T-helper 1 cell treated with Interleukin-12 subunit alpha and Interleukin-12 subunit beta and Interleukin-4 antibody, amounts not matched to agents 30 ng/mL and 1 ng/mL, for 36 hours (primary cell): ENCODE data around the gene ENHO. TPM values are rescaled to one million over a fixed set of nuclear protein-coding genes. Genes with fewer than 3 reads are reported as not detected.

Source experiments
- intact Hi-C: fragments of 100-400 bp; cut with micrococcal nuclease; formaldehyde crosslinking; loops from one replicate; pipeline ENCODE4 v1.15.1; 2024
- total RNA-seq: library from RNA; stranded (reverse); gene quantifications from 2 replicates; pipeline ENCODE4 v1.2.3, GENCODE V29; 2022

ENHO gene
- total RNA-seq, 1 donor from 2014 or later: 0.20 TPM

- intact Hi-C loops: no loop called here
Measured at GRCh38 chr9:34555936-34556525, 33.2 kb upstream of the ENHO start.

DNA sequence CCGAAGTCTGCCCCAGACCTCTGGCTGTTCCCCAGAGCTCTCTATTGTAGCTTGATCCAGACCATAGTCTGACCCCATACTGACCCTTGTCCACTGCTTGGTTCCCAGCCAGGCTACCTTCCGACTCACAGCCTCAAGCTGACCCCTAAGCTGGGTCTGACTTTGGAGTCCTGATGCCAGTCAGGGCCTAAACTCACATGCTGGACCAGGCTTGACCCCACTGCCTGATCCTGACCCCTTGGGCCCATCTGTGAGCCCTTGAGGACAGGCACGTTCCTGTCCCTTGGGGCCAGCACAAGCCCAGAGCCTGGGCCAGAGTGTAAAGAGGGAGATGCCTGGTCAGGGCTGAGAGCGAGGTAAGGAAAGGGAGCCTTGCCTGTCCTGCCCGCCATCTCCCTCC lies 32.7 kb upstream of the ENHO start:
- intact Hi-C loops: no loop called here

DNA sequence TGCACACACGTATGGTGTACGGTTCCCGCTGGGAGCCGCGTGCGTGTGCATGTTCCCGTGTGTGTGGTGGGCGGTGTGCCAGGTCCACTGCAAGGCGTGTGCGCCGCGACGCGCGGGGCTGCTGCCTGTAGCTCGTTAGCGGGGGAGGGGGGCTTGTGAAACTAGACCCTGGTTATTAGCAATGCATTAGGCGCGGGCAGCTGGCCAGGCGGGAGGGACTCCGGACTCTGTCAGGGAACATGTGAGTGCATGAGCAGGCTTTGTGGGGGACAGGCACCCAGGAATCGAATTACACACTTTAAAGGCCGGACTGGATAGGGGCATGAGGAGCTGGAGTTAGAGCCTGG lies 32.2 kb upstream of the ENHO start:
- intact Hi-C loops: no loop called here

DNA sequence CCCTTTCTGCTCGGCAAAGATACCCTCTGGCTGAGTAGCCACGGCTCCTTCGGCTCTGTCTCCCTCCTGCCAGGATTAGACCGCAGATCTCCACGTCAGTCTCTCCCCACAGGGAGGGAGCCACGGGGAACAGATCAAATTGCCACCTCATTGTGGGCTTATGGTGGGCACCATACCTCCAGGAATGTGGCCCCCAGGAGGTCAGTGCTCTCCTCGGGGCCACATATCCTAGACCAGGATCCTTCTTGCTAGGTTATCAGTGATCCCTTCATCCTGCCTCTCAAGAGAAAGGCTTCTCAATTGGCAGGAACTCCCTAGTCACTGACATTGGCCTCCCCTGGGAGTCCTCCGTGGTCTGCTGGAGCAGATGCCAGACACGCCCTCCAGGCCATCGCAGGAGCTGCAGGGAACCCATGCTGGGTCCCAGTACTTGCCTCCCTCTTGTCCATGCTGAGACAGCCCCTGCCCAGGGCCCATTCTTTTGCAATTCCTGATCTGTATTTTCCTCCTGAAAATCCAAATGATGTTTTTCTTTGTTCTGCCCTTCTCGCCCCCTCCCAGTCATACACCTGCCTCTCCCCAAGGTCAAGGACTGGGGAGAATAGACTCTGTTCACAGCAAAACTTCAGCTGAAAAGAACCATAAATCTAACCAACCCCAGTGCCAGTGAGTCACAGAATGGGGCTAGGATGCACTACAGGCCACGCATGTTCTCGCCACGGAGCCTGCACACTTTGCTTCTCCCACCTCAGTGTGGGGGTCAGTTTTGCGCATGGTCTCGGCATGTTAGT lies 31.6 kb upstream of the ENHO start:
- intact Hi-C loops: no loop called here

GRCh38 chr9:34553511-34554021 lies 30.8 kb upstream of the ENHO start:
- intact Hi-C loops: no loop called here

- intact Hi-C loops: no loop called here
Measured at GRCh38 chr9:34552986-34553385, 30.2 kb upstream of the ENHO start.

- intact Hi-C loops: no loop called here
Measured at GRCh38 chr9:34552606-34552981, 29.8 kb upstream of the ENHO start.

DNA sequence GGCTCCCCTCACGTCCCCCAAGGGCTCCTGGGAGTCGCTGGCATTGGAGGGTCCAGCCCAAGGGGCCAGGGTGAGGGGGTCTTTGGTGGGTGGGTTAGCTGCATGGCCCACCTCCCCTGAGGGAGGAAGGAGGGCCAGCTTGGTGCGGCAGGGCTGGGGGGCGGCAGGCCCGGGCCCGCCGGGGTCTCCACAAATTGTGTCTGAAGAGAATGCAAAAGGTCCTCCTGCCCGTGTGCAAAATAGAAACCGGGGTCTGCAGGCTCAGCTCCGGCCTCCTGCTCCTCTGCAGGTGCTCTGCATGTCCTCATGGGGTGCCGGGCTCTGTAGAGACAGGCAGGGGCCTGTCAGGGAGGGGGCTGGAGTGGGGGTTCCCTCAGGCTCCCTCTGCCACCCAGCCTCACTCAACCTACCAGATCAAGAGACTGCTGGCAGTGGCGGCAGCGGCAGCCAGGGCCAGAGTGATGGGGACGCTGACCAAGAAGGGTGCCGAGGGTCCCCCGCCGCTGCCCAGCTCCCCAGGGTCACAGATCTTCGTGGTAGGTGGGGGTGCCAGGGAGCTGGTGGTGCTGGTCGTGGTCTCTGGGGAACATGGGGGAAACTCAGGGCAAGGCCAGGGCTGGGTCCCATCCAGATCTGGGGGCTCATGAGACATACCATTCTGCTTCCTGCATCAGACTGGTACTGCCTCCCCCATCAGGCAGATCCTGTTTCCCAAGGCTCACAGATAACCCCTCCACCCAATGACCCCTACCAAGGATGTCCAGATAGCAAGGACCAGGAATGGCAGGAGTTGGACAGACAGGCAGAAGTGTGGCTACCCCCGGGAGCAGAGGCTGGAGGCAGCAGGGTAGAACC lies 29.2 kb upstream of the ENHO start:
- intact Hi-C loops: no loop called here

DNA sequence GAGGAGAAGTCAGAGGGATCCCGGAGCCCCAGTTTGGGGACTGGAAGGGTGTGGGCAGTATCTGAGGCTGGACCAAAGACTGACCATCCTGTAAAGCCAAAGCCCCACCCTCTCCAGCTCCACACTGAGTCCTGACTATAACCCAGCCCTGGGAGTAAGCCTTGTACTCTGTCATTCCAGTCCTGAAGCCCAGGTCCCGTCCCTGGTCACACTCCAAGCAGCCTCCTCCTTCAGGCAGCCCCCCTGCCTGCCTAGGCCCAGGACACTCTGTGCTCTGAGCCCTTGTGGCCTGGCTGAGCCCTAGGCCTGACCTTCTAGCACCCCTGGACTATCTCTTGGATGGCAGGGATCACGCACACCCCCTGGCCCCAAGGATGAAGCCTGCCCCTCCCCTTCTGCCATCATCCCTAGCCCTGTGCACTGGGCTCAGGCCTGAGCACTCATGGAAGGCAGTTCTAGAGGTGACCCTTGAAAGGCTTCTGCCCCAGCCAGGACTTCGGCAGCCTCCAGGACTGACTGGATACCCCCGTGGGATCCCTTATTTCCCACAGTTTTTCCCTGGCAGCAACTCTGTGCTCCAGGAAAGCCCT lies 28.0 kb upstream of the ENHO start:
- intact Hi-C loops: no loop called here

- intact Hi-C loops: no loop called here
Measured at GRCh38 chr9:34550016-34550680, 27.4 kb upstream of the ENHO start.

- intact Hi-C loops: no loop called here
Measured at GRCh38 chr9:34549407-34549732, 26.6 kb upstream of the ENHO start.

DNA sequence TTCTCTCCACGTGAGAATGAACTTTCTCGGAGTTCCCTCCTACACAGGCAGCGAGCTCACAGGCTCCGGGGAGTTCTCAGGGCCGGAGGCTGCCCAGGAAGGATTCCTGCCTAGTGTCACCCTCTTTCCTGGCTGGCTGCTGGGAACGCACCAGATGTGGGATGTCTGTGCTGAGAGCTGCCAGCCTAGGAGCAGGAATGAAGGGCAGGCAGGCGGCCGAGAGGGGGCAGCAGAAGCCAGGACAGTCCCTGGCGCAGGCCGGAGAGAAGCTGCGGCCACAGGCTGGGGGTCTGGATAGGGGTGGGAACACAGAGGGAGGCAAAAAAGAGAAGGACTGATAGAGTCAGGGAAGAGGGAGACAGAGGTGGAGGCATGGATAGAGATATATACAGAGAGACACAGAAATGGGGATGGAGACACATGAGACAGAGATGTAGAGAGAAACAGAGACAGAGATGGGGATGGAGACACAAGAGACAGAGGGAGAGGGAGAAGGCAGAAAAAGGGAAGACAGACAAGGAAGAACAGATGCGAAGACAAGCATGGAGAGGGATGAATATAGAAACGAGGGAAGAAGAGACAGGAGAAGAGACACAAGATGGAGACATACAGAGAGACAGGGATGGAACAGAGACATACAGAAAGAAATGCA lies 25.3 kb upstream of the ENHO start:
- intact Hi-C loops: loop anchor here (1.0 to 2.0 kb wide), 6 partner anchors 43 to 145 kb away; no protein-coding TSS in a partner anchor

GRCh38 chr9:34546834-34547827 lies 24.3 kb upstream of the ENHO start:
- intact Hi-C loops: loop anchor here (1.0 to 2.0 kb wide), 3 partner anchors 46 to 144 kb away; no protein-coding TSS in a partner anchor

GRCh38 chr9:34546102-34546833 lies 23.5 kb upstream of the ENHO start:
- intact Hi-C loops: loop anchor here (2.0 kb wide), 1 partner anchor 45 kb away; no protein-coding TSS in a partner anchor

DNA sequence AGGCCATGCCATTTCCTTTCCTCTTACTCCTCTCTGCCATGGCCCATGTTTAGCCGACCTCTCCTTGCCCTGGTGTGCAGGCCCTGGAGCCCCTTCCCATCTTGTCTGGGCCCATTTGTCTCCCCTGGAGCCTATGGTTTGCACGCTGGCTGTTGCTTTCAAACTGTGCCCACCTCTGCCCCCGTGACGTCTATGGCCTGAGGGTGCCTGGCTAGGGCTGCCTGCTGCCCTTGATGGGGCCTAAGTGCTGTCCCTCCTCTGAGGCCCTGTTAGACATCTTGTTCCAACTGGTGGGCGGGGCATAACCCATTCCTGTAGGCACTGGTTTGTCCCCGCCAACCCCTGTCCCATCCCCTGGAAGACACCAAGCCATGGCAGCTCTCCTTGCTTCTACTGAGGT lies 22.7 kb upstream of the ENHO start:
- intact Hi-C loops: no loop called here

GRCh38 chr9:34544035-34544434 lies 21.2 kb upstream of the ENHO start:
- intact Hi-C loops: loop anchor here (1.0 kb wide), 1 partner anchor 49 kb away; no protein-coding TSS in a partner anchor

DNA sequence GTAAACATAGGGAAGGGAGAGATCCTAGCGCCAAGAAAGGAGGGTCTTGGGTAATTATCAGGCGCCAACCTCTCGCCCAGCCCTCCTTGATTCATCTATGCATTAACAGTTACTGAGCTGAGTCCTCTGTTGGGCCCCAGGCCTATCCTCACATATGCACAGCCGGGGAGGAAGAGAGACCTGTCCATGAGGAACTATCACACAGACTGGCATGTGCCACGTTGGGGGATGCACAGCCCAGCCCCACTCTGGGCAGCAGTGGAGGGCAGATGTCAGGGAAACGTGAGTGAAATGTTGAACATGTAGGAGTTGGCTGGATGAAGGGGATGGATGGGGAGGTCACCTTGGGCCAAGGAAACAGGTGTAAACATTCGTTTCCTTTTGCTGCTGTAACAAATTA lies 18.8 kb upstream of the ENHO start:
- intact Hi-C loops: no loop called here

- intact Hi-C loops: no loop called here
Measured at GRCh38 chr9:34540827-34541226, 18.0 kb upstream of the ENHO start.

GRCh38 chr9:34536685-34537084 lies 13.9 kb upstream of the ENHO start:
- intact Hi-C loops: no loop called here
